Measurements from ENCODE around the gene RNF169.

DNA sequence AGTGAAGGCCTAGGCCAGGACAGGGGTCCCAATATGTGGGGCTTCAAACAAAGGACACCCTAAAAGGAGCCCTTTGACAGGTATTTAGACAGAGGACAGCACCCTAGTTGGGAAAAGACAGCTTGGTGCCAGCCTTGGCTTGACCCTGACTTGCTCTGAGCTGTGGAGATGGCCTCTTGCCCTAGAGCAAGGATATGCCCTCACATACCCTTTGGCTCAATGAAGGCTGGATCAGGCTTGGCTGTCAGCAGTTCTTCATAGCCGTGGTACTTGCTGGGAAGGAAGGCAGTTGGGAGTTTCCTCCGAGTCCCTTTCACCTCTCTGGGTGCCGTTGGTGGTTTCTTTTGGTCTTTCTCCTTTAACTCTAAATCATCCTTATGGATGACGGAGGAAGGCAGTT lies 96.2 kb downstream of the RNF169 start:
- no peak for TF ChIP-seq EZH2 (IDR thresholded peaks at IDR 0.05)
- TF ChIP-seq POLR2AphosphoS5 (IDR thresholded peaks at IDR 0.05; ENCODE audit: borderline replicate concordance, low read depth, low read length), result no peak

All from SK-N-MC (cell line).